Activated T-helper 1 cell treated with Interleukin-2 at 50 U/mL for 16 hours (primary cell): ENCODE measurements around the gene CDH8.
"Not testable (repeated sequence)": the region's sequence is repeated elsewhere in the genome, so short reads cannot be mapped to it uniquely, and the experiment has no call there.

Experiments used
- DNase-seq: peaks from one replicate; pipeline ENCODE4 v3.0.0-alpha.2; 2020; ENCODE audit warnings: low read depth

The CDH8 gene

DNA sequence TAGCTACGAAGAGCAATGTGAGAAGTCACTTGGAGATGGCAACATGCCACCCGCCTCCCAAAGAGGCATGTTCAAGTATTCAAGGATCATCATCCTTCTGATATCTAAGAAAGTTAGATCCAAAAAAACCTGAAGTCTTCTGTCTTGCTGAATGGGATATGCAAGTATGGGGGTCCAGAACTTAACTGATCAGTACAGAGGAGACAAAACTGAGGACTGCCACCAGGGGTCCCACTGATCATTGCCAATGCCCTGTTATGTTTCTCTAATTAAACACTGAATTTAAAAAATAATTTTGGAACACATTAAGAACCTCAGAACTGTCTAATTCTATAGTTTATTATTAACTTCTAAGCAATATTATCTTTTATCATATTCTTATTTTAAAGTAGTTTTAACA is 99.7 kb downstream of the CDH8 start:
- DNase-seq = no peak

DNA sequence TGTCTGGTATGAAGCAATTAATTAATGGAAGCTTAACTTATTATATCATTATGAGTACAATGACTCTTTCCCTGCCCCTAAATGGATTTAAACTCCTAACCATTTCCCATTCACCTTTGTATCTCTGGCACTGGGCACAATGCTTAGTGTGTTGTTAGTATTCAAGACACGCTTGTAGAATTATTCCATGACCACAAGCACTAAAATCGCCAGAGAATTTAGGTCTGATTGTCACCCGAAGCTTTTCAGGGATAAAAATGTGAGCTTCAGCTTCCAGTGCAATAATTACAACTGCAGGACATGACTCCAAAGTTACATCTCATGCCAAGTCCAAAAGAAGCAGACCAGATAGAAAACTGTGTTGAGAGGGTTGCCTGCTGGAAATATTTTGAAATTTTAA is 101.6 kb downstream of the CDH8 start:
- DNase-seq = no peak

DNA sequence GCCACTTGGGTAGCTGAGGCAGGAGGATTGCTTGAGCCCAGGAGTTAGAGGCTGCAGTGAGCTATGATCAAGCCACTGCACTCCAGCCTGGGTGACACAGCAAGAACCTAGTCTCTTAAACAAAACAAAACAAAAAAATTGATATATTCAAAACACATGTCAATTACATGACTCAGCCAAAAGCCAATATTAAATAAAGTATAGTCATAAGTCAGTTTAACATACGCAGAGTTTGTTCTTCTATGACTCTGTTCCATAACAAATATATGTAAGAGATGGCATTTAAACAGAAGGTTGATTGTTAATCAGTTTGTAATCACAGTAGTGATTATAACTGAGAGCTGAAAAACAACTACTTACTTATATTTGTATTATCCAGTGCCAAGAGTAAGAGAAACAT is 106.5 kb downstream of the CDH8 start:
- no peak for DNase-seq

DNA sequence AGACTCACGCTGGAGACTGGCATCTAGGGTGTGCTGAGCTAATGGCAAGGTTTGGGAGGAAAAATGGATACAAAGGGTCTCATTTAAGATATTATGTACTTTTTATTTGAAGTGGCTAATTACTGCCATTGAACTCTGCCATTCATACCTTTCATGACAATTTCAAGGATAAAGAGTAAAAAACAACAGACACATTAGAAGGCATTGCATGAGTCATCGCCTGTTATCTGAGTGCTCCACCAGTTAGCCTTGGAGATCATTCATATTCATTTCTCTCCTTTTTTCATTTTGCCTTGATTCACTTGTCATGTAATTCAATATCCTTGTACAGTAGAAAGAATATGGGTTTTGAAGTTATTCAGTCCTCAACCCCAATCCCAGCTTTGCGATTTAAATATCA is 109.5 kb downstream of the CDH8 start:
- no peak for DNase-seq

DNA sequence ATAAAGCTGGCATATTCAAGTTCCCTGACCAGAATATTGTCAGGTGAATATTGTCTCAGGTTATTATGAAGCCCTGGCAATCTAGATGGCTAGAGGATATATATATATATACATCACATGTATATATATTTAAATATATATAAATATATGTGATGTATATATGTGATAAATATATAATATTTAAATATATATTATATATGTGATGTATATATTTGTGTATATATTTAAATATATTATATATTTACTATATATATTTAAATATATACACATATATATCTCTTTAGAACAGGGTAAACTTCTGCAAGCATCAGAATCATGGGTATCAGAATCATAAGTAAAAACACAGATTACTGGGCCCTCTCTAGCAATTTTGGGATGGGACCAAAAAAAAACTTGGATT is 112.6 kb downstream of the CDH8 start:
- no peak for DNase-seq

DNA sequence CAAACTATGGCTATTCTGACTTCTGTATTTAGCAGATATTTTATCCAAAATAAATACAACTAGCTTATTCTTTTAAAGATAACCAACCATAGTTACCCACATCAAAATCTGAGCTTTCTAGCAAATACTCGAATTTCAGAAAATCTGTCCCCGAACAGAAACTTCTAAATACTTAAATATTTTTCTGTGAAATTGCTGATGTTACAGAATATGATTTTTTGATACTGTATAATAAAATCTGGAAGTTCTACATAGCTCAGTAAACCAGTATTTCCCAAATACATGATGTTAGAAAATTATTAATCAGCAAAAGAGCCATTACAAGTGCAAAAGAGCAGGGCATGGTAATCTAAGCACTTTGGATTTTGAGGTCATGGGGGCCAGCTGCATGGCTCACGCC is 114.9 kb downstream of the CDH8 start:
- no peak for DNase-seq

DNA sequence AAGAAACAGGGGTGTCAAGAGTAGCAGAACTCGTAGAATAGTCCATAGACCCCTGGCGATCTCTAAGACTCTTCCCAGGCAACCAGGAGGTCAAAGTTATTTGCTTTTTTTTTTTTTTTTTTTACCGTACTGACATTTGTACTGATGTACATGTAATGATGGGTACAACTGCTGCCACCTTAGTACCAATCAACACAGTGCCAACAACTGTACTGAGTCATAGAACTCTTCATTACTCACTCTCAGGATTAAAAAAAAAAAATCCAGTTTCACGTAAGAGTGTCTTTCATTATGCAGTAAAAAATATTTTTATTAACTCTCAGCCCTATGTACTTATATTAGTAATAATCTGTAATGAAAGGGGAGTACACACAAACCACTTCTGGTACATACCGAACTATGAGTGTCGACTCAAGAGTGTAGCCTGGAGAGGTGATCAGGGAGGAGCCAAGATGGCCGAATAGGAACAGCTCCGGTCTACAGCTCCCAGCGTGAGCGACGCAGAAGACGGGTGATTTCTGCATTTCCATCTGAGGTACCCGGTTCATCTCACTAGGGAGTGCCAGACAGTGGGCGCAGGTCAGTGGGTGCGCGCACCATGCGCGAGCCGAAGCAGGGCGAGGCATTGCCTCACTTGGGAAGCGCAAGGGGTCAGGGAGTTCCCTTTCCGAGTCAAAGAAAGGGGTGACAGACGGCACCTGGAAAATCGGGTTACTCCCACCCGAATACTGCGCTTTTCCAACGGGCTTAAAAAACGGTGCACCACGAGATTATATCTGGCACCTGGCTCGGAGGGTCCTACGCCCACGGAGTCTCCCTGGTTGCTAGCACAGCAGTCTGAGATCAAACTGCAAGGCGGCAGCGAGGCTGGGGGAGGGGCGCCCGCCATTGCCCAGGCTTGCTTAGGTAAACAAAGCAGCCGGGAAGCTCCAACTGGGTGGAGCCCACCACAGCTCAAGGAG is 118.1 kb downstream of the CDH8 start:
- not testable (repeated sequence) for DNase-seq

DNA sequence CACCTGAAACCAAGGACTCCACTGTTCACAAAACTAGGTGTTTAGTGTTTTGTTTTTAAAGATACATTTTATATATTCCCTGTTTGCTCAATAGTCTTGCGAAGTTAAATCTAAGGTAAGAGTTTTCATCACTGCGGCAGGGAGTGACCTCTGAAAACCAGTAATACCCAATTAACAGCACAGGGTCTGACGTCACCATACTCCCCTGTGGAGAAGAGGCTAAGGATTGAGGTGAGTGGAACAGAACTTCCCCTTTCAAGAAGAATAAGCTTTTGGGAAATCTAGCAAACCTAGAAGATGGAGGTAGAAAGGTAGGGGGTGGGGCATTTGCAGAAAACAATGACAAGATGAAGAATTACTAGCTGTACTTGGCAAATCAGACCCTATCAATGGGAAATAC is 120.7 kb downstream of the CDH8 start:
- DNase-seq = no peak

DNA sequence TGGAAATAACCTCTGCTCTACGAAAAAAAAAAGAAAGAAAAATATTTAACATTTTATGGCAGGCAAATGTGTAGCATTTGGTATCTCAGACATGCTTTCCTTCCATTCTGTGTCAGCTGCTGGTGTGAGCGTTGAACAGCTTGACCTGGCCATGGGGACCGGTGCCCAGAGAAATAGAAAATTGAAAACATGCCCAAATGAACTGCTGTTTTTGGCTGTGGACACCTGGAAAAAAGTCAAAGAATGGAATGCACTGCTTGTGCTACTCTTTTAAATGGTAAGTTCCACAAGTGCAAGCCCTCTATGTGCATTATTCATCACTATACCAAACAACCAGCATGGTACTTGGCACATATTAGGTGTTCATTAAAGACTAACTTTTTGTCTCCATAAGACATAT is 127.2 kb downstream of the CDH8 start:
- no peak for DNase-seq

DNA sequence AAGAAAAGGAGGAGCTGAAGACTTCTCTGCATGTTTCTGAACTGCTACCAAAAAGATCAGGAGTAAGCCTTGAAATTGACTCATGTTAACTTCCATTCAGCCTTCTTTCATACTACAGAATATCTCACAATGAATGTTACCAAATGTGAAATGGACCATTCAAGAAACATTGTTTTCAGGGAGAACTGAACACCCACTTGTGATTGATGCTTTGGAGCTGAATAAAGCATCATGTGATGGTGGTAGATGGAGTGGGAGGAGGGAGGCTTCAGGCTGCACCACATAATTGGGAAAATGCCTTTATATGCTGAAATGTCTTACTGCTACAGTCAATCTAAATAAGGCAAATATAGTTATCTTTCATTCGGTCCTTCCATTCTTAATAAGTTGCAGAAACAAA is 127.8 kb downstream of the CDH8 start:
- DNase-seq = no peak

DNA sequence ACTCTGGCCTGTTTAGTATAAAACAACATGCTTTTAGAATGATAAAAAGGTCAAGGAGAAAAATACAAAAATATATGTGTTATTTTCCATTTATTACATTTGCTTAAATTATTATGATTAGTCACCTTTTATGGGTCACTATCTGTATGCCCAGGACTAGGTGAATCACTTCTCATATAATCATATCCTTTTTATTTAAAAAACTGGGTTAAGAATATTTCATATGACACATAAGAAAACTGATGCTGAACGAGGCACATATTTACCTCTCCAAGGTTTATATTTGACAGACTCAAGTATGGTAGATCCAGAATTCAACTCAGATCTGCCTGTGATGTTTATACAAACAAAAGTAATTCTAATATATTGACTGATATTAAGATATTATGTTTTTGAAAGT is 134.5 kb downstream of the CDH8 start:
- no peak for DNase-seq

DNA sequence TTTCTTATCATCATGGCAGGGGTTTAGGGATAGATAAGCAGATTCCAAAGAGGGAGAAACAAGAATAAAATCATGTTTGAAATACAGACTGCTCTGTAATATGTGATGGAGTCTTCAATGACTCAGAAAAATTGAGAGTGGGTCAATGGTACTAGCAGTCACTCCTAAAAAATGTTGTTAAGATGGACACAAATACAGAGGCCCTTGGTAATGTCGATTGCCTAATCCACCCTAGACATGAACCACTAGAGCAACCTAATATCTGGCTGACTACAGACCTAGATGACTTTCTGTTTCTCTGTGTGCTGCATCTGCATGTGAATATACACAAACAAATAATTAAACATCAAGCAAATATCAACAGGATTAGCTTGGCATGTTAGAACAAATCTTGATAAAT is 135.8 kb downstream of the CDH8 start:
- no peak for DNase-seq

DNA sequence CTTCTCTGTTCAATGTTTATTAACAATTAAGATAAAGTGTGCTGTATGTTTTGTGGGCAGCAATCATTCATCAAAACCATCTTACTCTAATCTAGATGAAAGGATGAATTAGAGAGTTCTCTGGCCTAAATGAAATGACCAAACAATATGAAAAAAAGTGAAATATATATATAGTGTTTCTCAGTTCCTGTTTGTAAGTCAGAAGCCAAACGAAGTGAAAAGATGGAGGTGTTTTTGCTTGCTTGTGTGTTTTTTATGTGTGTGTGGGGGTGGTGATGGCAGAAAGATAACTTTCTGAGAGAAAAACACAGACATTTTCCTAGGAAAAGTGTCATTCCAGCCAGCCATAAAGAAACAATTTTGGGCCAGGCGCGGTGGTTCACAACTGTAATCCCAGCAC is 138.6 kb downstream of the CDH8 start:
- no peak for DNase-seq

DNA sequence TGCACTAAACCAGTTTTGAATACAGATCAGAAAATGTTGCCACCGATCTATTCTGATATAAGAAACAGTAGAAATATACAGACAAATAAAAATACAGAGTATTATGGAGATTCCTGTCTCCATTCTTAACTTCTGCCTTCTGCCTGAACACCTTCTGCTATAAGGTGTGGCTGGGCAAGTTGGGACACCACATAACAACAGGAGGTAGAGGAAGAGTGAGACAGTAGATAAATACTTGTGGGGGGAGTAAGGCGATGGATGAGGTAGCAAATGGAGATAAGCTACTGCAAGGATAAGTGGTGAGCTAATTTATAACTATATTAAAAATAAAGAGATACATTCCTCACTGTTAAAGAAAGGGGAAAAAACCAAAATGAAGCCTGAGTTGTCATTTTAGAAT is 143.7 kb downstream of the CDH8 start:
- no peak for DNase-seq

DNA sequence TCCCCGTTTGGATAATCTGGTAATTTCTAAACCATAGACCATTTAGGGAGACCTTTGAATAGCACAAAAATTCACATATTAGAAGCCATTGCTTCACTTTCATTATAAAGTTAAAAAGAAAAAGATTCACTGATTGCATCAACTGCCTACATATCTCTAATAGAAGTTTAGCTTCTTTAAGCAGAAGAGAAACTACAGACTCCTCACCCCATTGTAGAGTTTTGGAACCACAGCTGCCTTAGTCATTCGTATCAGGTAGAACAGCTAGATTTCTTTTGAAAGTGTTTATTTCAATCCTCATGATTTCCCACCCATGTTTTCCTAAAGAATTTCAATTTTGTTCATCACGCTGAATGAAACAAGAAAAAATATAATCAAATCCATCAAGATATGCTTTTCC is 144.8 kb downstream of the CDH8 start:
- DNase-seq = no peak

DNA sequence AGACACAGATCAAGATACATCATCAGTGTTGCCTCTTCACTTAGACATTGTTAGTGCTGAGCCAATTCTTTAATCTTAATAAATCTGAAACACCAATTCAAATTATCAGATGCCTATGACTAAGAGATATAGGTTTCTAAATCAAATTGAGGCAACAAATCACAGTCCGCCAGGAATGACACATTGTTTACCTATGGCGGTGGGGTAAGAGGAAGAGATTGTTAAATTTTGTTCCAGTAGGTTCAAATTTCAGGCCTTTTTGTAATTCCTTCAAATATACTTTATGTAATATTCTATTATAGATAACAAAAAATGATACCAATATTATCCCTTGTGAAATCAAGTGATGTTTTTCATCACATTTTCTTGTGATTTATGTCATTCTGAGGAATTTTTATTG is 145.9 kb downstream of the CDH8 start:
- no peak for DNase-seq

DNA sequence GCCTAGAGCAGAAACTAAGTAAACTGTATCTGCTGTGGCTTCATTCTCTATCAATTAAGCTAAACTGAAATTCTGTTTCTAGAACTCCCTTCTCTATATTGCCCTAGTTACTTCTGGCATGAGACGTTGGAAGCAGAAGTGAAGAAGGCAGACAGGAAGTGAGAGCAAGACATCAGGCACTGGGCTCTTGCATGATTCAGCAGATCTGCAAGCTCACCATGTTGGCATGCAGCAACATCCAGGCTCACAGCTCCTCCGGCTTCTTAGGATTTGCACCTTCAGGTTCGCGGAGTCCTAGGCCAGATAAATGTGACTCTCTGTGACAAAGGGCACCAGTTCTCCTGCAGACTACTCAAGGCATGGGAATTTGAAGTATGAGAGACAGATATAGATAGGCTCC is 148.3 kb downstream of the CDH8 start:
- DNase-seq = no peak

DNA sequence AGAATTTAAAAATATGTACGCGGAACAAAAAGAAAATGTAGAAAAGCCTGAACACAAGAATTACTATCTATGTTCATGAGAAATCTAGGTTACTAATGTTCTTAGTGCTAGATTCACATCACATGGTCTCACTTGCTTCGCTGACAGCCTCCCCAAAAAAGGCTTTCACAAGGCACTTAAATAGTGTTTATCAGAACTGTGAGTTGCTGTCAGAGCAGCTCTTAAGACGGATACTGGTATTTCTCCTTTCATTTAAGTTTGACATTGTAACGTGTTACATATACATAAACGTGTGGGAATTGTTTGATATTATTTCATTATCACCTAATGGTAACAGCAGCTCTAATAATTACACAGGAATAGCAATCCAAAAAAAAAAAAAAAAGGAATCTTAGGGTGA is 150.9 kb downstream of the CDH8 start:
- no peak for DNase-seq

DNA sequence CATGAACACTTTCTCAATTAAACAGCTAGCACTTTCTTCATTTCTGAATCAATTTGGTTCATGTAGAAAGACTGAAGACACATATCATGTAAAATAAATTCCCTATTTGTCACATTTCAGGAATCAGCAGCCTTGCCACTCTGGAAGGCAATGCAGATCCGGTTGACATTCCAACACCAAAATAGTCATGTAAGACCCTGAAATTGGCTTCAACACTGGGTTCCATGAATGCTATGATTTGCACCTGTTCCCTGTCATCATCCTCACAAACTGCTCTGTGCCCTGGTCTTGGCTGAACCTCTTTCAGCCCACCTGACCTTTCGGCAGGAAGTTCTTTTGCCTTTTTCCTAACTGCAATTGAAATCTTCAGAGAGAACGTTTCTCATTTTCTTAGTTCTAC is 156.9 kb downstream of the CDH8 start:
- DNase-seq = no peak

DNA sequence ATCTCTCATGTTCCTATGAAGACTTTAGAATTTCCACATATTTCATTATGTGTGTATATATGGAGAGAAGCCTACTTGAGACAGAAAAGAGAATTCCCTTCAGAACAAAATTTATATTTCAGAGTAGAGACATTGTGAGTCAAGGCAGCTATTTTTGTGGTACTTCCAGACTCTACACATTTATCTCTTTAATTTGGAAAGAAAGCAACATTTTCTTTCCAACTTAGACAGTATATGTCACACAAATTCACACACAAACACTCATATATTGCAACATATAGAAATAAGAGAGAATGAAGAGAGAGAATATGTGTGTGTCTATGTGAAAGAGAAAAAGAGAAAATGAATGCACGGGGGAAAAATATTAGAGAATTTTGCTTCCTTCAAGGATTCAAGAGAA is 158.8 kb downstream of the CDH8 start:
- no peak for DNase-seq

DNA sequence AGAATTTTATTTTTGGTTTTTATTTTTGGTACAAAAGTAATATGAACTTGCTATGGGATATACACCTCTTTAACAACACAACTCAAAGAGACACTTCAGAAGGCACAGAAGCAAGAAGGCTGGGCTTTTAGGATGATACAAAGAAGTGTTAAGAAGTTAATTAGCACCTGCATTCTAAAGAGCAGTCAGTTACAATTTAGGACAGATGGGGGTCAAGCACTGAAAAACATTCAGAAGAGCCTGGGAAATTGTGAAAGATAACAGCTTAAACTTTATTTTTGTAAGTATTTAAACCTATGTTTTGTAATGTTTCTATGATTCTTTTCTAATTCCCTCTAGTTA is 163.5 kb downstream of the CDH8 start:
- no peak for DNase-seq

DNA sequence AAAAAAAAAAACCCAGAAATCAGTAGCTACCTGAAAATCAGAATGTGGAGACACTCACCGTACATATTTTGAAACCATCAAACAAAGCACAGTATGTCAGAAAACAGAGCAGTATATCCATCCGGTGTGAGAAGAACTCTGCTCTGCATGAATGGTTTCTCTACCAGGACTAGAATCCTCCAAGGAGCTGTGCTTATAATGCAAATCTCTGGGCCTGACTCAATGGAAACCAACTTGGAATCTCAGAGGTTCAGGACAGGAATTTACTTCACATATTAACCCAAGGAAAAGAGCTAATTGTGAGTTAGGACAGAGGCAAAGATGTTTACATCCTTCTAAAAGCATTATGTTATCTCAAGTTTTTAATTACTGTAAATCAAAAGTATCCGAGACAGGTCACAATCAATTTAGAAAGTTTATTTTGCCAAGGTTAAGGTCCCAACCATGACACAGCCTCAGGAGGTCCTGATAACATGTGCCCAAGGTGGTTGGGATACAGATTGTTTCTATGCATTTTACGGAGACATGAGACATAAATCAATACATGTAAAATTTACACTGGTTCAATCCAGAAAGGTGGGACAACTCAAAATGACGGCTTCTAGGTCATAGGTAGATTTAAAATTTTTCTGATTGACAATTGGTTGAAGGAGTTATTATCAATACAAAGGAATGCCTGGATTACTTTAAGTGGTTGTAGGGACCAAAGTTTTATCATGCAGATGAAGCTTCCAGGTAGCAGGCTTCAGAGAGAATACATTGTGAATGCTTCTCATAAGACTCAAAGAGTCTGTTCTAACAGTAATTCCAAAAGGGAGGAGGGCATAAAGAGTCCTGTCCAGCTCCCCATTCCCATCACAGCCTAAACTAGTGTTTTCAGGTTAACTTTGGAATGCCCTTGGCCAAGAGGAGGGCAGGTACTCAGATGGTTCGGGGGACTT is 164.1 kb downstream of the CDH8 start:
- DNase-seq = no peak
